PFSK-1 (cell line): ENCODE data around the gene SUCNR1.

Source experiments
- FOXP2 ChIP-seq: optimal IDR thresholded peaks from 2 replicates; pipeline ENCODE3; 2011; ENCODE audit warnings: borderline replicate concordance, control low read depth, inconsistent platforms; ENCODE audit not compliant: insufficient read depth; ENCODE audit errors: extremely low read length, extremely low read depth
- POLR2AphosphoS5 ChIP-seq: IDR thresholded peaks from 2 replicates; pipeline ENCODE4 v1.6.1; 2012; ENCODE audit warnings: low read depth, mild to moderate bottlenecking, control low read depth, low read length, moderate library complexity
- SIN3A ChIP-seq: IDR thresholded peaks from 2 replicates; pipeline ENCODE4 v1.6.1; 2012; ENCODE audit warnings: mild to moderate bottlenecking, low read length, moderate library complexity, borderline replicate concordance; ENCODE audit not compliant: insufficient read depth
- TAF1 ChIP-seq: IDR thresholded peaks from 2 replicates; pipeline ENCODE4 v1.6.1; 2012; ENCODE audit warnings: low read length, control low read depth, borderline replicate concordance; ENCODE audit not compliant: insufficient read depth
- TF ChIP-seq, protein P1 (sequence below), 2 experiments: IDR thresholded peaks; 2 replicates each; pipeline versions ENCODE4 v1.6.1 to v1.8.0; 2011 to 2012; ENCODE audit warnings: low read depth in 2 of 2, low read length in 2 of 2, control low read depth in 1 of 2, inconsistent platforms in 1 of 2, mild to moderate bottlenecking in 1 of 2, moderate library complexity in 1 of 2; ENCODE audit not compliant: insufficient read depth in 1 of 2

The SUCNR1 gene

DNA sequence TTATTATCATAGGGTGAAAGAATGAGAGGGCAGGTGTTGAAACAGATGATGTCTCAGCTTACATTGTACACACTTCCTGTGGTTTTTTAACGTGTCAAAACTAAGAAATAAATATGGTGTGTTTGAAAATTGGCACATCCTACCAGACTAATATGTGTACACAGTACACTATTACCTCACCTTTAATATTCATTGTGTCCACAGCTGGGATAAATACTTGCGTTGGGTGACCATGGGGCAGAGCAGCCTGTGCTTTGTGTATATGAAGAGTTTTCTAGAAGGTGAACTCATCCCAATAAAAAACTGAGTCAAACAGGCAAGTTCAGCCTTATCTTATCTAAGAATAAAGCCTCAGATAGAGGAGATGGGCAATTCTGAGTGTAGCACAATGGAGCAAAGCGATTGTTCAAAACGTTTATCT is 17.3 kb downstream of the SUCNR1 start:
- TF ChIP-seq, protein P1, sequence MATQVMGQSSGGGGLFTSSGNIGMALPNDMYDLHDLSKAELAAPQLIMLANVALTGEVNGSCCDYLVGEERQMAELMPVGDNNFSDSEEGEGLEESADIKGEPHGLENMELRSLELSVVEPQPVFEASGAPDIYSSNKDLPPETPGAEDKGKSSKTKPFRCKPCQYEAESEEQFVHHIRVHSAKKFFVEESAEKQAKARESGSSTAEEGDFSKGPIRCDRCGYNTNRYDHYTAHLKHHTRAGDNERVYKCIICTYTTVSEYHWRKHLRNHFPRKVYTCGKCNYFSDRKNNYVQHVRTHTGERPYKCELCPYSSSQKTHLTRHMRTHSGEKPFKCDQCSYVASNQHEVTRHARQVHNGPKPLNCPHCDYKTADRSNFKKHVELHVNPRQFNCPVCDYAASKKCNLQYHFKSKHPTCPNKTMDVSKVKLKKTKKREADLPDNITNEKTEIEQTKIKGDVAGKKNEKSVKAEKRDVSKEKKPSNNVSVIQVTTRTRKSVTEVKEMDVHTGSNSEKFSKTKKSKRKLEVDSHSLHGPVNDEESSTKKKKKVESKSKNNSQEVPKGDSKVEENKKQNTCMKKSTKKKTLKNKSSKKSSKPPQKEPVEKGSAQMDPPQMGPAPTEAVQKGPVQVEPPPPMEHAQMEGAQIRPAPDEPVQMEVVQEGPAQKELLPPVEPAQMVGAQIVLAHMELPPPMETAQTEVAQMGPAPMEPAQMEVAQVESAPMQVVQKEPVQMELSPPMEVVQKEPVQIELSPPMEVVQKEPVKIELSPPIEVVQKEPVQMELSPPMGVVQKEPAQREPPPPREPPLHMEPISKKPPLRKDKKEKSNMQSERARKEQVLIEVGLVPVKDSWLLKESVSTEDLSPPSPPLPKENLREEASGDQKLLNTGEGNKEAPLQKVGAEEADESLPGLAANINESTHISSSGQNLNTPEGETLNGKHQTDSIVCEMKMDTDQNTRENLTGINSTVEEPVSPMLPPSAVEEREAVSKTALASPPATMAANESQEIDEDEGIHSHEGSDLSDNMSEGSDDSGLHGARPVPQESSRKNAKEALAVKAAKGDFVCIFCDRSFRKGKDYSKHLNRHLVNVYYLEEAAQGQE (IDR thresholded peaks at IDR 0.05; ENCODE audit: insufficient read depth in 1 of 2, low read depth in 2 of 2, low read length in 2 of 2), result no peak
- no peak for TF ChIP-seq POLR2AphosphoS5
- TF ChIP-seq FOXP2, result no peak

DNA sequence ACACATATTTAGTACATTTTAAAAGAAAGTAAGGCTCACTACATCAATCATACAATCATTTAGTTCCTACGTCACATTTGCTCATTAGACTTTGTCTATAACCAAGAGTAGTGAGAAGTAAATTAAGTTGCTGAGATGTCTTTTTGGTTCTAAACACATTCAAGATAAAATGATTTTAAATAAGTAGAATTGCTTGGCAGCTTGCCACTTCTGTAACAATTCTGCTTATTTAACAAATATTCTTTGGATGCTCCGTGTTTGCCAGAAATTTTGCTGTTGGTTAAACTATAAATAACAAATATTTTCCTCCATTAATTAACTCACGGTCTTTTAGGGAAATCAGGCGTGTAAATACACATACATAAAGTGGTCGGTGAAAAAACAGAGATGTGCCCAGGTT is 18.3 kb downstream of the SUCNR1 start:
- TF ChIP-seq, protein P1 (IDR thresholded peaks at IDR 0.05; ENCODE audit: insufficient read depth in 1 of 2, low read depth in 2 of 2, low read length in 2 of 2), result no peak
- TF ChIP-seq POLR2AphosphoS5 (no peak), TAF1 (no peak), FOXP2 (no peak), SIN3A (no peak)

DNA sequence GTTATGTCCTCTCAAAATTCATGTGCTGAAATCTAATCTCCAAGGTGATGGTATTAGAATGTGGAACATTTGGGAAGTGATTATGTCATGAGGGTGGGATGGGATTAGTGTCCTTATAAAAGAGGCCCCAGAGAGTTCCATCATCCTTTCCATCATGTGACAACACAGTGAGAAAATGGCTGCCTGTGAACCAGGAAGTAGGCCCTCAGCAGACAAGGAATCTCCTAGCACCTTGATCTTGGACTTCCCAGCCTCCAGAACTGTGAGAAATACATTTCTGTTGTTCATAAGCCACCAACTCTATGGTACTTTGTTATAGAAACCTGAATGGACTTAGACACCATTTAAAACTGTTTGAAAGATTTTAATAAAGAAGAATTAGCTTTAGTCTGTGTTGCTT is 20.8 kb downstream of the SUCNR1 start:
- TF ChIP-seq FOXP2 (no peak), TAF1 (no peak), SIN3A (no peak), POLR2AphosphoS5 (no peak)
- TF ChIP-seq, protein P1 (IDR thresholded peaks at IDR 0.05; ENCODE audit: insufficient read depth in 1 of 2, low read depth in 2 of 2, low read length in 2 of 2), result no peak

DNA sequence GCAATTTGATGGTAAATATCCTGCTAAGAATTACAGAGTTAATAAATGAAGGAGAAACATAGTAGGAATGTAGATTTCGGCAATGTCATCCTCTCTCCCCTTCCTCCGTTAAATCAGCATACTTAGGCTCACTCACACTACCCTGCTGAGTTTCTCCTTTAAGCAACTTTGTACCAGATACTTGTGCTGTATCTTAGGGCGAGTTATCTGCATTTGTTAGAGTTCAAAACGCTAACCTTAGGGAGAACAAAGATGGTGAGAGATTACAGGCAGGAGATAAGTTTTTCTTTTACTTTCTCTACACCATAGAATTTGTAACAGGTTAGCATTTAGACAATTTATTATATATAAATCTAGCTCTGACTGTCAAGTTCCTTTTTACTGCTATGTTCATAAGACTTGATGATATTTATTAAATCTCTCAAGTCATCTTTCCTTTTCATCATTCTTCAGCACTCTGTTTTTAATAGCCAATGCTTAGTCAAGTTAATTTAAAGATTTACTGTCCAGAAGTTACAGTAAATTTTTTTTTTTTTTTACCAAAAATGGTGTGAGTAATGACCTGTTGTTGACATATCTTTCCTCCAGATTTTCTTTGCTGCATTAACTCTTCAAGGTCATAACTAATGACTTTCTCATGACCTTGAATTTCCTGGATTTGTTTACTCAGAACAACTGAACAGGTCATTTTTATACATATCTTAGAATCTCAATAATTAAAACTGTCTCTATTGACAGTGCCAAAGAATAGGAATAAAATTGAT is 22.2 kb downstream of the SUCNR1 start:
- TF ChIP-seq TAF1 (no peak), FOXP2 (no peak), SIN3A (no peak), POLR2AphosphoS5 (no peak)
- TF ChIP-seq, protein P1 (IDR thresholded peaks at IDR 0.05; ENCODE audit: insufficient read depth in 1 of 2, low read depth in 2 of 2, low read length in 2 of 2), result no peak
